VCaP (cell line): ENCODE results near the gene OR10A6.

Source experiments
- H3K27ac ChIP-seq: fragments of 450-650 bp; 2 replicates; pipeline ENCODE4 v1.5.1; 2017
- CTCF ChIP-seq: fragments of 450-650 bp; conservative IDR thresholded peaks from 2 replicates; pipeline ENCODE4 v1.5.1; 2017; ENCODE audit warnings: mild to moderate bottlenecking, moderate library complexity

OR10A6 gene

GRCh38 chr11:7931168-7931567, at the start of gene OR10A6:
TSS of gene OR10A6 (minus strand) at chr11:7931268. CDS start at chr11:7928662, 2,606 bp downstream.
- TF ChIP-seq CTCF = no peak
- no peak within 1 kb of the TSS for H3K27ac ChIP-seq

- H3K27ac ChIP-seq = no peak overlapping the region
- TF ChIP-seq CTCF = no peak
Measured at GRCh38 chr11:7977232-7977917, 46.3 kb upstream of the OR10A6 start.

- H3K27ac ChIP-seq = no peak overlapping the region
- TF ChIP-seq CTCF = no peak
Measured at GRCh38 chr11:7974668-7975067, 43.6 kb upstream of the OR10A6 start.

- no peak overlapping the region for H3K27ac ChIP-seq
- no peak for TF ChIP-seq CTCF
Measured at GRCh38 chr11:7973011-7973410, 41.9 kb upstream of the OR10A6 start.

GRCh38 chr11:7971846-7972245, 40.8 kb upstream of the OR10A6 start:
- TF ChIP-seq CTCF = no peak
- no peak overlapping the region for H3K27ac ChIP-seq

- TF ChIP-seq CTCF = no peak
- no peak overlapping the region for H3K27ac ChIP-seq
Measured at GRCh38 chr11:7969756-7970646, 38.9 kb upstream of the OR10A6 start.

GRCh38 chr11:7968686-7969085, 37.6 kb upstream of the OR10A6 start:
- no peak for TF ChIP-seq CTCF
- H3K27ac ChIP-seq = no peak overlapping the region
